MCF 10A (cell line): ENCODE results near the gene ASCC3. TPM values are rescaled to one million over a fixed set of nuclear protein-coding genes. Genes with fewer than 3 reads are reported as not detected.

ENCODE experiments used
- BruUV-seq: library from RNA; stranded (reverse); fragments of 400-500 nt; replicated peaks from 2 replicates; lab custom pipeline; 2021; lab: Mats Ljungman, UMichigan
- CTCF ChIA-PET: fragments of 300-600 bp; sonication (Branson Sonifier 250); formaldehyde crosslinking; extraction: SDS; loops from one replicate; lab custom pipeline; 2021; ENCODE audit warnings: antibody characterized with exemption, inconsistent platforms; lab: Yijun Ruan, JAX
- POLR2A ChIA-PET: fragments of 300-600, 350-650 bp; sonication (Branson Sonifier 250); formaldehyde crosslinking; extraction: SDS; loops from one replicate; lab custom pipeline; 2020; ENCODE audit warnings: antibody characterized with exemption, inconsistent platforms; lab: Yijun Ruan, JAX
- DNase-seq: peaks from one replicate; pipeline ENCODE4 v3.0.0-alpha.2; 2018; ENCODE audit not compliant: unreplicated experiment
- H3K27ac Mint-ChIP-seq: one replicate; pipeline ENCODE4 v1.8.0; 2022; ENCODE audit warnings: mild to moderate bottlenecking, low read depth, mixed read lengths; ENCODE audit not compliant: unreplicated experiment
- H3K27me3 Mint-ChIP-seq: one replicate; pipeline ENCODE4 v1.8.0; 2022; ENCODE audit warnings: mixed read lengths; ENCODE audit not compliant: insufficient read depth, unreplicated experiment
- H3K36me3 Mint-ChIP-seq: one replicate; pipeline ENCODE4 v1.8.0; 2022; ENCODE audit warnings: mild to moderate bottlenecking, moderate library complexity, mixed read lengths; ENCODE audit not compliant: insufficient read depth, unreplicated experiment
- H3K4me1 Mint-ChIP-seq: one replicate; pipeline ENCODE4 v1.8.0; 2022; ENCODE audit warnings: mixed read lengths; ENCODE audit not compliant: insufficient read depth, unreplicated experiment
- H3K4me3 Mint-ChIP-seq: one replicate; pipeline ENCODE4 v1.8.0; 2022; ENCODE audit warnings: mild to moderate bottlenecking, moderate library complexity, mixed read lengths; ENCODE audit not compliant: unreplicated experiment
- H3K9me3 Mint-ChIP-seq: one replicate; pipeline ENCODE4 v1.8.0; 2022; ENCODE audit warnings: mixed read lengths; ENCODE audit not compliant: unreplicated experiment
- CTCF ChIP-seq: fragments of 200-600 bp; IDR thresholded peaks from one replicate; pipeline ENCODE4 v1.8.0; 2022; ENCODE audit warnings: antibody characterized with exemption, mild to moderate bottlenecking; ENCODE audit not compliant: unreplicated experiment
- intact Hi-C: fragments of 100-400 bp; cut with micrococcal nuclease; formaldehyde crosslinking; loops from 2 replicates; pipeline ENCODE4 v1.14.1; 2022
- total RNA-seq: library from RNA; stranded (reverse); gene quantifications from 2 replicates; pipeline ENCODE4 v1.2.3, GENCODE V29; 2022

The ASCC3 gene
- total RNA-seq, 1 experiment from 2014 or later = 85.0 TPM

GRCh38 chr6:100503043-100503705, 378.0 kb downstream of the ASCC3 start:
- ChIA-PET POLR2A (interaction anchor here (2.4 kb wide), 1 partner anchor 10 kb away, joined by 10 read pairs; no protein-coding TSS in a partner anchor), CTCF (interaction anchor here (0.5 to 2.1 kb wide), 5 partner anchors 9 to 396 kb away, joined by 3 to 7 read pairs (median 4); no protein-coding TSS in a partner anchor)
- intact Hi-C loops = no loop called here
- H3K4me3 Mint-ChIP-seq = no peak overlapping the region
- no peaks in the 10 kb centered on the region for H3K36me3 Mint-ChIP-seq
- no peaks in the 10 kb centered on the region for H3K27me3 Mint-ChIP-seq
- H3K27ac Mint-ChIP-seq = no peak overlapping the region
- peaks cover 17% of the 10 kb centered on the region for H3K9me3 Mint-ChIP-seq
- no TSS peak for BruUV-seq
- TF ChIP-seq CTCF = no peak
- no peak for DNase-seq
- no peaks in the 10 kb centered on the region for H3K4me1 Mint-ChIP-seq

GRCh38 chr6:100493206-100493888, 387.8 kb downstream of the ASCC3 start:
- peaks cover 6% of the 10 kb centered on the region for H3K36me3 Mint-ChIP-seq
- CTCF ChIA-PET = interaction anchor here (0.6 to 0.9 kb wide), 8 partner anchors 10 to 503 kb away, joined by 3 to 4 read pairs (median 3); partner anchors contain the start of gene MCHR2
- peak; percentile 61 for DNase-seq
- peak overlapping the region; percentile 7 for H3K4me3 Mint-ChIP-seq
- intact Hi-C loops = loop anchor here (5.0 kb wide), 1 partner anchor 169 kb away; no protein-coding TSS in a partner anchor
- H3K4me1 Mint-ChIP-seq = peaks cover 11% of the 10 kb centered on the region
- peaks cover 8% of the 10 kb centered on the region for H3K9me3 Mint-ChIP-seq
- POLR2A ChIA-PET = interaction anchor here (1.1 to 2.6 kb wide), 2 partner anchors 11 to 322 kb away, joined by 3 to 10 read pairs; no protein-coding TSS in a partner anchor
- peak overlapping the region; percentile 84 for H3K27ac Mint-ChIP-seq
- no peaks in the 10 kb centered on the region for H3K27me3 Mint-ChIP-seq
- no peak for TF ChIP-seq CTCF
- no TSS peak for BruUV-seq

GRCh38 chr6:100491952-100492670, 389.0 kb downstream of the ASCC3 start:
- Mint-ChIP-seq H3K4me1 (peaks cover 11% of the 10 kb centered on the region), H3K4me3 (no peak overlapping the region), H3K9me3 (peaks cover 8% of the 10 kb centered on the region), H3K27me3 (no peaks in the 10 kb centered on the region), H3K27ac (no peak overlapping the region), H3K36me3 (peaks cover 6% of the 10 kb centered on the region)
- DNase-seq = no peak
- intact Hi-C loops = loop anchor here (5.0 kb wide), 1 partner anchor 170 kb away; no protein-coding TSS in a partner anchor
- POLR2A ChIA-PET = interaction anchor here (0.6 to 2.6 kb wide), 2 partner anchors 12 to 390 kb away, joined by 3 to 10 read pairs; no protein-coding TSS in a partner anchor
- TF ChIP-seq CTCF = no peak
- BruUV-seq = no TSS peak
- CTCF ChIA-PET = interaction anchor here (0.6 to 0.9 kb wide), 5 partner anchors 34 to 498 kb away, joined by 3 to 4 read pairs (median 3); partner anchors contain the start of gene MCHR2
